ENCODE results near the gene PSMG3.

Gene PSMG3

GRCh38 chr7:1575809-1576208, 6.0 kb upstream of the PSMG3 start:
- H3K27me3 ChIP-seq (ENCODE audit: control insufficient read depth, insufficient read depth, low read length): no peaks in the 10 kb centered on the region
- H3K36me3 ChIP-seq (ENCODE audit: insufficient read depth, low read length): no peaks in the 10 kb centered on the region
- H3K4me3 ChIP-seq (ENCODE audit: low read length): no peak overlapping the region
- H3K9me3 ChIP-seq (replicated peaks; ENCODE audit: low read length): no peaks in the 10 kb centered on the region
- no peak overlapping the region for H3K4me2 ChIP-seq (ENCODE audit: low read length)
- no peak overlapping the region for H3K9ac ChIP-seq (ENCODE audit: low read depth, low read length)
- peaks cover 13% of the 10 kb centered on the region for H3K4me1 ChIP-seq (ENCODE audit: control insufficient read depth, insufficient read depth, low read length)

DNA sequence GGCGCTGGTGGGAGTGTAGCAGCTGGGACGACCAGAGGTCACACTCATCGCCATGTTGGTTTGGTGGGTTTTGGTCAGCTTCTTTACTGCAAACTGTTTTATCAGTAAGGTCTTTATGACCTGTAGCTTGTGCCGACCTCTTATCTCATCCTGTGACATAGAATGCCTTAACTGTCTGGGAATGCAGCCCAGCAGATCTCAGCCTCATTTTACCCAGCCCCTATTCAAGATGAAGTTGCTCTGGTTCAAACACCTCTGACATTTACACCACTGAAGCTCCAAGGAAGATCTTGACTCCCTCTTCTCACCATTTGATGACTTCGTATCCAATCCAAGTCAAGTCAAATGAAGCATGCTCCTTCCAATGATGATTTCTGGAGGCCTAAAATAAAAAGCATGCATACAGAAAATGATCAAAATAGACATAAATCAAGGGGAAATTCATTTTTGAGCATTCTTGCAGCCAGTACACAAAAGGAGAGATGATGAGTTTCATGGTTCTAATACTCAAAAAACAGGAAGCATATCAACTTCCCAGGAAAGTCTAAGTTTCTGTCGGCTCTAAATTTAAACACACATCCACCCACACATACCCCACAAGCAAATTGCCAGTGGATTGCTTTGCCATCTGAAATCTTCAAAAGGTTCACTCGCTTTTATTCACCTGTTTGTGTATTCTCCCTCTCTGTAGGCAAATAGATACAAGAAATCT, 2.4 kb upstream of the PSMG3 start:
- H3K4me3 ChIP-seq (ENCODE audit: low read length): no peak overlapping the region
- H3K4me2 ChIP-seq (ENCODE audit: low read length): no peak overlapping the region
- no peaks in the 10 kb centered on the region for H3K27me3 ChIP-seq (ENCODE audit: control insufficient read depth, insufficient read depth, low read length)
- no peaks in the 10 kb centered on the region for H3K36me3 ChIP-seq (ENCODE audit: insufficient read depth, low read length)
- H3K4me1 ChIP-seq (ENCODE audit: control insufficient read depth, insufficient read depth, low read length): peaks cover 35% of the 10 kb centered on the region
- no peak overlapping the region for H3K9ac ChIP-seq (ENCODE audit: low read depth, low read length)
- no peaks in the 10 kb centered on the region for H3K9me3 ChIP-seq (replicated peaks; ENCODE audit: low read length)

DNA sequence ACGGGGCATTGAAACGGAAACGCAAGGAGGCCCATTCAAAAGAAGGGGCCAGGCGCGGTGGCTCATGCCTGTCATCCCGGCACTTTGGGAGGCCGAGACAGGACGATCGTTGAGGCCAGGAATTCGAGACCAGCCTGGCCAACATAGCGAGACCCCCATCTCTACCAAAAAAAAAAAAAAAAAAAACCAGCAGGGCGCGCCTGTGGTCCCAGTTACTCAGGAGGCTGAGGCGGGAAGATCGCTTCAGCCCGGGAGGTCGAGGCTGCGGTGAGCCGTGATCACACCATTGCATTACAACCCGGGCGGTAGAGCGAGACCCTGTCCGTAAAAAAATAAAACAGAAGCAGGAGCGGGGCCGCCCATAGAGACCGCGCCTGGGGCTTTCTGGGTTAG, 396 bp downstream of the PSMG3 start:
- Histone ChIP-seq H3K4me1 (ENCODE audit: control insufficient read depth, insufficient read depth, low read length) (peaks cover 47% of the 10 kb centered on the region), H3K9me3 (replicated peaks; ENCODE audit: low read length) (no peaks in the 10 kb centered on the region), H3K4me2 (ENCODE audit: low read length) (peak overlapping the region; percentile 79), H3K36me3 (ENCODE audit: insufficient read depth, low read length) (no peaks in the 10 kb centered on the region), H3K9ac (ENCODE audit: low read depth, low read length) (peak overlapping the region; percentile 100), H3K4me3 (ENCODE audit: low read length) (peak overlapping the region; percentile 99), H3K27me3 (ENCODE audit: control insufficient read depth, insufficient read depth, low read length) (no peaks in the 10 kb centered on the region)

- no peaks in the 10 kb centered on the region for H3K9me3 ChIP-seq (replicated peaks; ENCODE audit: low read length)
- H3K4me2 ChIP-seq (ENCODE audit: low read length): peak overlapping the region; percentile 79
- no peaks in the 10 kb centered on the region for H3K36me3 ChIP-seq (ENCODE audit: insufficient read depth, low read length)
- peaks cover 51% of the 10 kb centered on the region for H3K4me1 ChIP-seq (ENCODE audit: control insufficient read depth, insufficient read depth, low read length)
- peak overlapping the region; percentile 99 for H3K4me3 ChIP-seq (ENCODE audit: low read length)
- H3K9ac ChIP-seq (ENCODE audit: low read depth, low read length): peak overlapping the region; percentile 100
- no peaks in the 10 kb centered on the region for H3K27me3 ChIP-seq (ENCODE audit: control insufficient read depth, insufficient read depth, low read length)
These were observed 816 bp downstream of the PSMG3 start for GRCh38 chr7:1569016-1569415.

GRCh38 chr7:1567896-1568510, 1.8 kb downstream of the PSMG3 start:
- Histone ChIP-seq H3K27me3 (ENCODE audit: control insufficient read depth, insufficient read depth, low read length) (no peaks in the 10 kb centered on the region), H3K9me3 (replicated peaks; ENCODE audit: low read length) (no peaks in the 10 kb centered on the region), H3K4me3 (ENCODE audit: low read length) (peak overlapping the region; percentile 55), H3K36me3 (ENCODE audit: insufficient read depth, low read length) (no peaks in the 10 kb centered on the region), H3K4me2 (ENCODE audit: low read length) (peak overlapping the region; percentile 79), H3K9ac (ENCODE audit: low read depth, low read length) (peak overlapping the region; percentile 100), H3K4me1 (ENCODE audit: control insufficient read depth, insufficient read depth, low read length) (peaks cover 51% of the 10 kb centered on the region)

DNA sequence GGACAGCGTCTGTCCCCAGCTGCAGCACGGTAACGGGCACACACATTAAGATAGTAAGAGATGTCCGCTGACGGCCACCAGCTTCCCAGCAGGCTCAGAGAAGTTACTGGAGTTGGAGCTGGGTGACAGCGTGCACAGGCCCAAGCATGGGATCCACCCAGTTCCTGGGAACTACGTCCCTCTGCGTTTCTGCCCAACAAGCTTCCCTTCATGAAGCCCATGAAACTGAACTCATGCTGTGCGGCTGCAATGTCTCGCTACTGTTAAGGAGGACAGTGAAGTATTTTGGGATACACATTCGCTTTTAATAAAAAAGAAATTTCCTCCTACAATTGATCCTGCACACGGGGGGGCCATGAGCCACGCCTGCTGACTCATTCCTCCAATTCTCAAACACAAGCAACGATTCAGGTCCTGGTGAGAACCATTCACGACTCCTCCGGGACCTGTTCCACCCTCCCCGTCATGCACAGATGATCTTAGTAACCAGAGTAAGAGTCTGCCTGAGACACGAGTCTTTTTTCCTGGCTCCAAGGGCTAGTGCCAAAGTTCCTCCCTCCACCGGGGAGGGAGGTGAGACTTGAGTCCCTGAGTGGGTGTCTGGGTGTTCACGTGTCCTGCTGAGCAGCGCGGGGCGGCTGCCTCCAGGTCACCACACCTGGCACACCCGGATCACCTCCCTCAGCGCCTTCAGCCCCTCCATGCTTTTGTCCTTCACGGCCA, 2.6 kb downstream of the PSMG3 start:
- H3K9me3 ChIP-seq (replicated peaks; ENCODE audit: low read length): no peaks in the 10 kb centered on the region
- peak overlapping the region; percentile 79 for H3K9ac ChIP-seq (ENCODE audit: low read depth, low read length)

GRCh38 chr7:1566687-1567048, 3.2 kb downstream of the PSMG3 start:
- H3K4me3 ChIP-seq (ENCODE audit: low read length): no peak overlapping the region
- no peaks in the 10 kb centered on the region for H3K36me3 ChIP-seq (ENCODE audit: insufficient read depth, low read length)
- H3K4me2 ChIP-seq (ENCODE audit: low read length): peak overlapping the region; percentile 79
- H3K27me3 ChIP-seq (ENCODE audit: control insufficient read depth, insufficient read depth, low read length): no peaks in the 10 kb centered on the region
- peak overlapping the region; percentile 79 for H3K9ac ChIP-seq (ENCODE audit: low read depth, low read length)
- H3K9me3 ChIP-seq (replicated peaks; ENCODE audit: low read length): no peaks in the 10 kb centered on the region
- peaks cover 45% of the 10 kb centered on the region for H3K4me1 ChIP-seq (ENCODE audit: control insufficient read depth, insufficient read depth, low read length)

More for the DNA sequence above, 2.6 kb downstream of the PSMG3 start:
- Histone ChIP-seq H3K27me3 (ENCODE audit: control insufficient read depth, insufficient read depth, low read length) (no peaks in the 10 kb centered on the region), H3K4me1 (ENCODE audit: control insufficient read depth, insufficient read depth, low read length) (peaks cover 51% of the 10 kb centered on the region), H3K36me3 (ENCODE audit: insufficient read depth, low read length) (no peaks in the 10 kb centered on the region), H3K4me3 (ENCODE audit: low read length) (peak overlapping the region; percentile 55), H3K4me2 (ENCODE audit: low read length) (peak overlapping the region; percentile 79)

GRCh38 chr7:1564603-1565022, 5.2 kb downstream of the PSMG3 start:
- Histone ChIP-seq H3K27me3 (ENCODE audit: control insufficient read depth, insufficient read depth, low read length) (no peaks in the 10 kb centered on the region), H3K4me1 (ENCODE audit: control insufficient read depth, insufficient read depth, low read length) (peaks cover 38% of the 10 kb centered on the region), H3K9me3 (replicated peaks; ENCODE audit: low read length) (no peaks in the 10 kb centered on the region), H3K4me3 (ENCODE audit: low read length) (no peak overlapping the region), H3K36me3 (ENCODE audit: insufficient read depth, low read length) (no peaks in the 10 kb centered on the region), H3K4me2 (ENCODE audit: low read length) (no peak overlapping the region), H3K9ac (ENCODE audit: low read depth, low read length) (no peak overlapping the region)

- Histone ChIP-seq H3K36me3 (ENCODE audit: insufficient read depth, low read length) (no peaks in the 10 kb centered on the region), H3K9ac (ENCODE audit: low read depth, low read length) (no peak overlapping the region), H3K27me3 (ENCODE audit: control insufficient read depth, insufficient read depth, low read length) (no peaks in the 10 kb centered on the region), H3K9me3 (replicated peaks; ENCODE audit: low read length) (no peaks in the 10 kb centered on the region), H3K4me3 (ENCODE audit: low read length) (no peak overlapping the region), H3K4me2 (ENCODE audit: low read length) (no peak overlapping the region), H3K4me1 (ENCODE audit: control insufficient read depth, insufficient read depth, low read length) (peaks cover 34% of the 10 kb centered on the region)
These were observed 5.7 kb downstream of the PSMG3 start for GRCh38 chr7:1563981-1564602.

DNA sequence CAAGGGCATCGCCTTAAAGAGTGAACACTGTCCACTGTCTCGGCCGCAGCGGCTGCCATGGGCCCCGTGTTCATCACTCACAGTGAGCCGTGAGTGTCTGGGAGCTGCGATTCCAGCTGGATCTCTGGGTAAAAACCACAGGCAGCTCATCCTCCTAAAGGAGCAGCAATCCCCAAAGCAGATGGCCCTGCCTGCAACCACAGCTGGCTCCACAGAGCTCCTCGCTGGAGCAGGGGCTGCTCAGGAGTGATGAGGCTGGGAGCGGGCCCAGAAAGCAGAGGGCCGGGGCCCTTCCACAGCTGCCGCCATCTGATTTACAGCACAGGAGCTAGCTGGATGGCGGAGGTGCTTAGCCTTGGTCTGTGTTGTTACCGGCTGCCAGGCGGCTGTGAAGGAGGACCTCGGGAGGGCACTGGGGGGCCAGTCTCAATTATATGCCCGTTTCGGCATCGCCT, 7.2 kb downstream of the PSMG3 start:
- Histone ChIP-seq H3K4me2 (ENCODE audit: low read length) (no peak overlapping the region), H3K9me3 (replicated peaks; ENCODE audit: low read length) (no peaks in the 10 kb centered on the region), H3K4me1 (ENCODE audit: control insufficient read depth, insufficient read depth, low read length) (peaks cover 27% of the 10 kb centered on the region), H3K9ac (ENCODE audit: low read depth, low read length) (no peak overlapping the region), H3K36me3 (ENCODE audit: insufficient read depth, low read length) (no peaks in the 10 kb centered on the region), H3K27me3 (ENCODE audit: control insufficient read depth, insufficient read depth, low read length) (no peaks in the 10 kb centered on the region), H3K4me3 (ENCODE audit: low read length) (no peak overlapping the region)

DNA sequence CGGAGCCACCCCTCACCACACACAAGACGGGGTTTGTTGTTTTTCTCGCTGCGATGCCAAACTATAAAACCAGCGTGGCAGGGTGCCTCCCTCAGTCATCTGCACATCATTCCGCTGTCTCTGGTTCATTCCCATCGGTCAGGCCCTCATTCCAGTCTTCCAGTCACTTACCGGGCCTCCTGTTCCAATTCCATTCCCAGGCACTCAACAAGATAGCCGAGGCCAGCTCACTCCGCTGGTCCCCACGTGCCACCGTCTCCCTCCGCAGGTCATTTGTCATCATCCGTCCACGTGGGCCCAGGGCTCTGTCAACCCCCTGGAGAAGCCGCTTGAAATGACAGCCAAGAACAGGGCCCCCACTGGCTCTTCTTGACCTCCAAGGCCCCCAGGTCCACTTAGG, 7.7 kb downstream of the PSMG3 start:
- Histone ChIP-seq H3K4me2 (ENCODE audit: low read length) (no peak overlapping the region), H3K4me3 (ENCODE audit: low read length) (no peak overlapping the region), H3K9me3 (replicated peaks; ENCODE audit: low read length) (no peaks in the 10 kb centered on the region), H3K4me1 (ENCODE audit: control insufficient read depth, insufficient read depth, low read length) (peaks cover 22% of the 10 kb centered on the region), H3K36me3 (ENCODE audit: insufficient read depth, low read length) (no peaks in the 10 kb centered on the region), H3K9ac (ENCODE audit: low read depth, low read length) (no peak overlapping the region), H3K27me3 (ENCODE audit: control insufficient read depth, insufficient read depth, low read length) (no peaks in the 10 kb centered on the region)

All from skeletal muscle satellite cell (primary cell).